GOT3 (cell line): ENCODE measurements around the gene STARD10.

Experiments used
- DNase-seq: peaks from one replicate; lab custom pipeline; 2025; ENCODE audit warnings: mixed read lengths; lab: John Stamatoyannopoulos, UW

The STARD10 gene

GRCh38 chr11:72744474-72744873 lies 49.4 kb downstream of the STARD10 start:
- no peak for DNase-seq

GRCh38 chr11:72743321-72744221 lies 50.3 kb downstream of the STARD10 start:
- no peak for DNase-seq

- no peak for DNase-seq
Observed at GRCh38 chr11:72742513-72743320, 51.1 kb downstream of the STARD10 start.

GRCh38 chr11:72741849-72742512 lies 51.9 kb downstream of the STARD10 start:
- no peak for DNase-seq

- DNase-seq = no peak
Observed at GRCh38 chr11:72741429-72741833, 52.4 kb downstream of the STARD10 start.

GRCh38 chr11:72740562-72741428 lies 53.1 kb downstream of the STARD10 start:
- DNase-seq = no peak

- DNase-seq = no peak
Observed at GRCh38 chr11:72740060-72740424, 53.8 kb downstream of the STARD10 start.

- DNase-seq = no peak
Observed at GRCh38 chr11:72739240-72740059, 54.4 kb downstream of the STARD10 start.

- no peak for DNase-seq
Observed at GRCh38 chr11:72738199-72739141, 55.4 kb downstream of the STARD10 start.

GRCh38 chr11:72737336-72737735 lies 56.5 kb downstream of the STARD10 start:
- DNase-seq = no peak

- DNase-seq = no peak
Observed at GRCh38 chr11:72736452-72737069, 57.3 kb downstream of the STARD10 start.

GRCh38 chr11:72735495-72736027 lies 58.3 kb downstream of the STARD10 start:
- no peak for DNase-seq

- DNase-seq = no peak
Observed at GRCh38 chr11:72732329-72732728, 61.5 kb downstream of the STARD10 start.

GRCh38 chr11:72730737-72731136 lies 63.1 kb downstream of the STARD10 start:
- DNase-seq = no peak

- DNase-seq = no peak
Observed at GRCh38 chr11:72730243-72730642, 63.6 kb downstream of the STARD10 start.

- no peak for DNase-seq
Observed at GRCh38 chr11:72727521-72727920, 66.3 kb downstream of the STARD10 start.

- DNase-seq = no peak
Observed at GRCh38 chr11:72726266-72727220, 67.3 kb downstream of the STARD10 start.

GRCh38 chr11:72725724-72726028 lies 68.2 kb downstream of the STARD10 start:
- no peak for DNase-seq
